OCI-LY7 (cell line): Measurements from ENCODE around the gene SLC25A21.

Source experiments
- EZH2phosphoT487 ChIP-seq: fragments of 200-600 bp; sonication (generic); IDR thresholded peaks from 2 replicates; pipeline ENCODE4 v1.6.1; 2018; ENCODE audit warnings: low read depth, borderline replicate concordance, mild to moderate bottlenecking, mixed run types, antibody characterized with exemption, low read length, moderate library complexity, mixed read lengths
- TF ChIP-seq, protein P1 (sequence below): fragments of 200-600 bp; sonication (generic); conservative IDR thresholded peaks from 2 replicates; pipeline ENCODE4 v1.5.1; 2014; ENCODE audit warnings: mild to moderate bottlenecking, antibody characterized with exemption, low read length, moderate library complexity, mixed read lengths

DNA sequence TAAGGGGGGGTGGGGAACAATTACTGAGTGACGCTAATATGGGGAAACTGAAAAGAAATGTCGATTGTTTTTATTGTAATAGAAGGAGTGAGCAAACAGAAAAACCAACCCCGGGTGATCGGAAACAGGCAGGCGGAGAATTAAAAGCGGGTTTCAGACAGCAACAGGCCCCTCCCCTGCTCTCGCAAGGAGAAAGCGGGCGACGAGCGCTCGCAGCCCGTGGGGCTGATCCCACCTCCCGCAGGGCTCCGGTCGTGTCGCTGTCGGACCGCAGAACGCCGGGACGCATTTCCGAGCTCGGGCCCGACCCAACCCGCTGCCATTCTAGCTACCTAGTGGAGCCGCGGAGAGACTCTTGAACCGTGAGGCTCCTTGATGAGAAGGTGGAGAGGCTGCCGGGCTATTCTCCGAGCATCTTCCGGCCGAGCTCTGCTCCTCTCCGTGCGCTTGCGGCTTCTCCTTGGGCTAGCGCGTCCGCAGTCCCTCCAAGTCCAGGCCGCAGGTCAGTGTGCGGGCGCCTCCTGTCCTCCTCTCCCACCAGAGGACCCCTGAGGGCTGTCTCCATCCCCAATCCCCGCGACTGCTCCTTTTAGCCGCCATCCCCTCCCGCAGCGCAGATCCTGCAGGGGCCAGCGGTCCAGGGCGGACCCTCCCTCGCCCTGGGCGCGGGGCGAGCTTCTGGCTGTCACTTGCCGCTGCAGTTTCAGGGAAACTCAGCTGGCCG, 514.8 kb downstream of the SLC25A21 start:
- TF ChIP-seq, protein P1, sequence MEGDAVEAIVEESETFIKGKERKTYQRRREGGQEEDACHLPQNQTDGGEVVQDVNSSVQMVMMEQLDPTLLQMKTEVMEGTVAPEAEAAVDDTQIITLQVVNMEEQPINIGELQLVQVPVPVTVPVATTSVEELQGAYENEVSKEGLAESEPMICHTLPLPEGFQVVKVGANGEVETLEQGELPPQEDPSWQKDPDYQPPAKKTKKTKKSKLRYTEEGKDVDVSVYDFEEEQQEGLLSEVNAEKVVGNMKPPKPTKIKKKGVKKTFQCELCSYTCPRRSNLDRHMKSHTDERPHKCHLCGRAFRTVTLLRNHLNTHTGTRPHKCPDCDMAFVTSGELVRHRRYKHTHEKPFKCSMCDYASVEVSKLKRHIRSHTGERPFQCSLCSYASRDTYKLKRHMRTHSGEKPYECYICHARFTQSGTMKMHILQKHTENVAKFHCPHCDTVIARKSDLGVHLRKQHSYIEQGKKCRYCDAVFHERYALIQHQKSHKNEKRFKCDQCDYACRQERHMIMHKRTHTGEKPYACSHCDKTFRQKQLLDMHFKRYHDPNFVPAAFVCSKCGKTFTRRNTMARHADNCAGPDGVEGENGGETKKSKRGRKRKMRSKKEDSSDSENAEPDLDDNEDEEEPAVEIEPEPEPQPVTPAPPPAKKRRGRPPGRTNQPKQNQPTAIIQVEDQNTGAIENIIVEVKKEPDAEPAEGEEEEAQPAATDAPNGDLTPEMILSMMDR, result no peak
- no peak for TF ChIP-seq EZH2phosphoT487
